Transverse colon (tissue), 3 donors: Measurements from ENCODE around the gene STAC3.

Experiments used
- POLR2A ChIP-seq: fragments of 450-650 bp; IDR thresholded peaks from one replicate; pipeline ENCODE4 v1.6.1; 2016; ENCODE audit warnings: antibody characterized with exemption, mild to moderate bottlenecking, moderate library complexity
- TF ChIP-seq, protein P1 (sequence below), 5 experiments: fragments of 200-600 bp in 3 of 5; fragments of 450-650 bp in 2 of 5; sonication (generic) in 3 of 5; IDR thresholded peaks; 1 replicate in 2 of 5; 2 replicates in 3 of 5; pipeline ENCODE4 v1.5.1; 2016 to 2017; ENCODE audit warnings: antibody characterized with exemption in 5 of 5, inconsistent platforms in 3 of 5, mild to moderate bottlenecking in 2 of 5, moderate library complexity in 1 of 5

DNA sequence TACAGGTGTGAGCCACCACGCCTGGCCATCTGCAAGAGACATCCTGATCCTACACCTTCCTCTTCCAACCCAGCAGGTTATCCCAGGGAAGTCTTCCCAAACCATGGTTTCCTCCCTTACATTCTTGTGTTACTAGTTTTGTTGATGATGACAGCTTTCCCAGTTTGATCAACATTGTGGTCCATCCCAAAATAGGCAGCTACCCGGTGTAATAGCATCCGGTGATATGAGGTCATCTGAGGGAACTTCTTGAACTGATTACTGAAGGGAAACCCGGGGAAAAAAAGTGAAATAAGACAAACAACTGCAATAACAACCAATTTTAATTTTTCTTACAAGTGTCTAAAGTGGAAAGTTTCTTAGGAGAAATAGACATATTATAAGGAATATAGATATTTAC lies 45.3 kb upstream of the STAC3 start:
- TF ChIP-seq, protein P1, sequence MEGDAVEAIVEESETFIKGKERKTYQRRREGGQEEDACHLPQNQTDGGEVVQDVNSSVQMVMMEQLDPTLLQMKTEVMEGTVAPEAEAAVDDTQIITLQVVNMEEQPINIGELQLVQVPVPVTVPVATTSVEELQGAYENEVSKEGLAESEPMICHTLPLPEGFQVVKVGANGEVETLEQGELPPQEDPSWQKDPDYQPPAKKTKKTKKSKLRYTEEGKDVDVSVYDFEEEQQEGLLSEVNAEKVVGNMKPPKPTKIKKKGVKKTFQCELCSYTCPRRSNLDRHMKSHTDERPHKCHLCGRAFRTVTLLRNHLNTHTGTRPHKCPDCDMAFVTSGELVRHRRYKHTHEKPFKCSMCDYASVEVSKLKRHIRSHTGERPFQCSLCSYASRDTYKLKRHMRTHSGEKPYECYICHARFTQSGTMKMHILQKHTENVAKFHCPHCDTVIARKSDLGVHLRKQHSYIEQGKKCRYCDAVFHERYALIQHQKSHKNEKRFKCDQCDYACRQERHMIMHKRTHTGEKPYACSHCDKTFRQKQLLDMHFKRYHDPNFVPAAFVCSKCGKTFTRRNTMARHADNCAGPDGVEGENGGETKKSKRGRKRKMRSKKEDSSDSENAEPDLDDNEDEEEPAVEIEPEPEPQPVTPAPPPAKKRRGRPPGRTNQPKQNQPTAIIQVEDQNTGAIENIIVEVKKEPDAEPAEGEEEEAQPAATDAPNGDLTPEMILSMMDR (IDR thresholded peaks at IDR 0.05) = no peak
- no peak for TF ChIP-seq POLR2A
